ENCODE measurements around the gene BDKRB1.

BDKRB1 gene

GRCh38 chr14:96297997-96298515 lies 42.0 kb downstream of the BDKRB1 start:
- H3K9me3 ChIP-seq (ENCODE audit: control insufficient read depth, insufficient read depth, low read length): no peaks in the 10 kb centered on the region
- no peaks in the 10 kb centered on the region for H3K27me3 ChIP-seq (ENCODE audit: control insufficient read depth, low read length)
- no peaks in the 10 kb centered on the region for H4K20me1 ChIP-seq (ENCODE audit: control insufficient read depth, insufficient read depth, low read depth, low read length)
- H3K27ac ChIP-seq (ENCODE audit: low read depth, low read length): no peak overlapping the region
- TF ChIP-seq EZH2phosphoT487 (IDR thresholded peaks at IDR 0.05; ENCODE audit: borderline replicate concordance, low read length): no peak
- TF ChIP-seq, protein P1, sequence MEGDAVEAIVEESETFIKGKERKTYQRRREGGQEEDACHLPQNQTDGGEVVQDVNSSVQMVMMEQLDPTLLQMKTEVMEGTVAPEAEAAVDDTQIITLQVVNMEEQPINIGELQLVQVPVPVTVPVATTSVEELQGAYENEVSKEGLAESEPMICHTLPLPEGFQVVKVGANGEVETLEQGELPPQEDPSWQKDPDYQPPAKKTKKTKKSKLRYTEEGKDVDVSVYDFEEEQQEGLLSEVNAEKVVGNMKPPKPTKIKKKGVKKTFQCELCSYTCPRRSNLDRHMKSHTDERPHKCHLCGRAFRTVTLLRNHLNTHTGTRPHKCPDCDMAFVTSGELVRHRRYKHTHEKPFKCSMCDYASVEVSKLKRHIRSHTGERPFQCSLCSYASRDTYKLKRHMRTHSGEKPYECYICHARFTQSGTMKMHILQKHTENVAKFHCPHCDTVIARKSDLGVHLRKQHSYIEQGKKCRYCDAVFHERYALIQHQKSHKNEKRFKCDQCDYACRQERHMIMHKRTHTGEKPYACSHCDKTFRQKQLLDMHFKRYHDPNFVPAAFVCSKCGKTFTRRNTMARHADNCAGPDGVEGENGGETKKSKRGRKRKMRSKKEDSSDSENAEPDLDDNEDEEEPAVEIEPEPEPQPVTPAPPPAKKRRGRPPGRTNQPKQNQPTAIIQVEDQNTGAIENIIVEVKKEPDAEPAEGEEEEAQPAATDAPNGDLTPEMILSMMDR (IDR thresholded peaks at IDR 0.05; ENCODE audit: low read depth, low read length, poor library complexity, severe bottlenecking): no peak
- H3K4me2 ChIP-seq (ENCODE audit: low read length): no peak overlapping the region
- no peaks in the 10 kb centered on the region for H3K79me2 ChIP-seq (ENCODE audit: control insufficient read depth, low read length)
- no peaks in the 10 kb centered on the region for H3K4me1 ChIP-seq (ENCODE audit: control insufficient read depth, low read length)
- H3K36me3 ChIP-seq (ENCODE audit: control insufficient read depth, low read length): peaks cover 15% of the 10 kb centered on the region
- no peaks in the 10 kb centered on the region for H3K9me2 ChIP-seq (replicated peaks; ENCODE audit: control insufficient read depth, low read length)
- H3K4me3 ChIP-seq (ENCODE audit: low read length): no peak overlapping the region
- H3F3A ChIP-seq (ENCODE audit: control insufficient read depth, insufficient read depth): no peaks in the 10 kb centered on the region

- Histone ChIP-seq H3K4me1 (ENCODE audit: control insufficient read depth, low read length) (no peaks in the 10 kb centered on the region), H3K79me2 (ENCODE audit: control insufficient read depth, low read length) (no peaks in the 10 kb centered on the region), H3K9me2 (replicated peaks; ENCODE audit: control insufficient read depth, low read length) (no peaks in the 10 kb centered on the region), H3K4me2 (ENCODE audit: low read length) (no peak overlapping the region), H3K27ac (ENCODE audit: low read depth, low read length) (no peak overlapping the region), H3K9me3 (ENCODE audit: control insufficient read depth, insufficient read depth, low read length) (no peaks in the 10 kb centered on the region), H3F3A (ENCODE audit: control insufficient read depth, insufficient read depth) (no peaks in the 10 kb centered on the region), H3K27me3 (ENCODE audit: control insufficient read depth, low read length) (no peaks in the 10 kb centered on the region), H3K36me3 (ENCODE audit: control insufficient read depth, low read length) (peaks cover 19% of the 10 kb centered on the region), H4K20me1 (ENCODE audit: control insufficient read depth, insufficient read depth, low read depth, low read length) (no peaks in the 10 kb centered on the region), H3K4me3 (ENCODE audit: low read length) (no peak overlapping the region)
- TF ChIP-seq, protein P1 (IDR thresholded peaks at IDR 0.05; ENCODE audit: low read depth, low read length, poor library complexity, severe bottlenecking): no peak
Observed at GRCh38 chr14:96299441-96299840, 43.4 kb downstream of the BDKRB1 start.

- Histone ChIP-seq H4K20me1 (ENCODE audit: control insufficient read depth, insufficient read depth, low read depth, low read length) (no peaks in the 10 kb centered on the region), H3K27me3 (ENCODE audit: control insufficient read depth, low read length) (no peaks in the 10 kb centered on the region), H3K79me2 (ENCODE audit: control insufficient read depth, low read length) (no peaks in the 10 kb centered on the region), H3K27ac (ENCODE audit: low read depth, low read length) (no peak overlapping the region), H3K9me2 (replicated peaks; ENCODE audit: control insufficient read depth, low read length) (no peaks in the 10 kb centered on the region), H3F3A (ENCODE audit: control insufficient read depth, insufficient read depth) (no peaks in the 10 kb centered on the region), H3K4me3 (ENCODE audit: low read length) (no peak overlapping the region), H3K4me1 (ENCODE audit: control insufficient read depth, low read length) (no peaks in the 10 kb centered on the region), H3K9me3 (ENCODE audit: control insufficient read depth, insufficient read depth, low read length) (no peaks in the 10 kb centered on the region), H3K4me2 (ENCODE audit: low read length) (no peak overlapping the region), H3K36me3 (ENCODE audit: control insufficient read depth, low read length) (peaks cover 38% of the 10 kb centered on the region)
- TF ChIP-seq EZH2phosphoT487 (IDR thresholded peaks at IDR 0.05; ENCODE audit: borderline replicate concordance, low read length): no peak
- TF ChIP-seq, protein P1 (IDR thresholded peaks at IDR 0.05; ENCODE audit: low read depth, low read length, poor library complexity, severe bottlenecking): no peak
Observed at GRCh38 chr14:96303981-96304380, 48.0 kb downstream of the BDKRB1 start.

All from DOHH2 (cell line).